T-helper 1 cell treated with Interleukin-12 subunit alpha and Interleukin-12 subunit beta and Interleukin-4 antibody, amounts not matched to agents 30 μg/mL and 1 μg/mL, for 36 hours (primary cell): ENCODE results near the gene NPEPL1.
A peak's percentile ranks its signal among the peaks of the same experiment; 100 is the strongest.

Source experiments
- H3K27ac Mint-ChIP-seq: one replicate; pipeline ENCODE4 v1.8.0; 2021; ENCODE audit warnings: mild to moderate bottlenecking, mixed read lengths
- H3K27me3 Mint-ChIP-seq: one replicate; pipeline ENCODE4 v1.8.0; 2021; ENCODE audit warnings: low read depth, mixed read lengths
- H3K36me3 Mint-ChIP-seq: one replicate; pipeline ENCODE4 v1.8.0; 2021; ENCODE audit warnings: low read depth, mixed read lengths
- H3K4me1 Mint-ChIP-seq: one replicate; pipeline ENCODE4 v1.8.0; 2021; ENCODE audit warnings: low read depth, mixed read lengths
- H3K4me3 Mint-ChIP-seq: one replicate; pipeline ENCODE4 v1.8.0; 2021; ENCODE audit warnings: mild to moderate bottlenecking, moderate library complexity, mixed read lengths
- H3K9me3 Mint-ChIP-seq: one replicate; pipeline ENCODE4 v1.8.0; 2021; ENCODE audit warnings: mixed read lengths

The NPEPL1 gene

GRCh38 chr20:58698741-58699622 is 6.4 kb downstream of the NPEPL1 start:
- Mint-ChIP-seq H3K36me3 (peaks cover 19% of the 10 kb centered on the region), H3K9me3 (no peaks in the 10 kb centered on the region), H3K4me1 (peaks cover 4% of the 10 kb centered on the region), H3K27me3 (no peaks in the 10 kb centered on the region), H3K4me3 (no peak overlapping the region), H3K27ac (no peak overlapping the region)

- H3K27me3 Mint-ChIP-seq = no peaks in the 10 kb centered on the region
- H3K36me3 Mint-ChIP-seq = peaks cover 20% of the 10 kb centered on the region
- peak overlapping the region; percentile 28 for H3K27ac Mint-ChIP-seq
- no peak overlapping the region for H3K4me3 Mint-ChIP-seq
- peaks cover 4% of the 10 kb centered on the region for H3K4me1 Mint-ChIP-seq
- no peaks in the 10 kb centered on the region for H3K9me3 Mint-ChIP-seq
Measured at GRCh38 chr20:58699623-58700107, 7.1 kb downstream of the NPEPL1 start.

DNA sequence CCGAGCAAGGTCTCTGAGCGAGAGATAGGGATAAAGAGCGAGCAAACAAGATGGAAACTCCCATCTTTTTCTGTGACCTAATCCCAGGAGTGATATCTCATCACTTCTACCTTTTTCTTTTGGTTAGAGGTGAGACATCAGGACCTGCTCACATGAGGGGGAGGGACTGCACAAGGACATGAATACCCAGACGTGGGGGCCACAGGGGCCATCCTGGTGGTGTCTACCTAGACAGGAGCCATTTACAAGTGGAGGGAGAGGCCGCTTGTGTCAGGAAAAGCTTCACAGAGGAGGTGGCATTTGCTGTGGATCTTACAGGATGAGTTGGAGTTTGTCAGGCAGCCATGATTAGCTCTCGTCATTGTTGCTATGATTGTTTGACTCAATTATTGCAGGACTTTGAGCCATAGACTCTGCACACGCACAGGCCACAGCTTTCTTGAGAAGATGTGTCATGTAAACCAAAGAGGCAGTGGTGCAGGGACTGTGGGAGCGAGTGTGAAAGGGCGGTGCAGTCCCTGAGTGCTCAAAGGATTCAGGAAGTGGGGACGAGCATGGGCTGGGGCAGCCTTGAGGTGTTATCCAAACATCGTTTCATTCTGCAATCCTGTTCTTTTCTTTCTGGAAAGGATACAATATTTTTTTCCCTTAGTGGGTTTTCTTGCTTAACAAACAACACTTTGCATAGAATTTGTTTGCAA is 7.7 kb downstream of the NPEPL1 start:
- Mint-ChIP-seq H3K27me3 (no peaks in the 10 kb centered on the region), H3K9me3 (no peaks in the 10 kb centered on the region), H3K4me3 (no peak overlapping the region), H3K4me1 (peaks cover 4% of the 10 kb centered on the region), H3K27ac (peak overlapping the region; percentile 28), H3K36me3 (peaks cover 20% of the 10 kb centered on the region)

DNA sequence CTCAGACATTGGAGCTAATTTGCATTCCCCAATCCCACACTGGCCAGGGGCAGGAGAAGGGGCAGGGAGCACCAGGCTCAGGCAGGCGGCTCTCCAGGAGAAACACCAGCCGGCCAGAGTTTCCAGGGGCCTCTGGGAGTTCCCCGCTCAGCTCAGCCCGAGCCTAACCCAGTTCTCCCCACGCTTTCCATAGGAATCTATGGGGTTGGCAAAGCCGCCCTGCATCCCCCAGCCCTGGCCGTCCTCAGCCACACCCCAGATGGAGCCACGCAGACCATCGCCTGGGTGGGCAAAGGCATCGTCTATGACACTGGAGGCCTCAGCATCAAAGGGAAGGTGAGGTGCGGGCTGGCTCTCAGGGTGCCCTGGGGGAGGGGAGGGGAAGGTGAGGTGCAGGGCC is 8.2 kb downstream of the NPEPL1 start:
- Mint-ChIP-seq H3K4me1 (peaks cover 4% of the 10 kb centered on the region), H3K36me3 (peaks cover 20% of the 10 kb centered on the region), H3K4me3 (no peak overlapping the region), H3K27me3 (no peaks in the 10 kb centered on the region), H3K27ac (no peak overlapping the region), H3K9me3 (no peaks in the 10 kb centered on the region)

DNA sequence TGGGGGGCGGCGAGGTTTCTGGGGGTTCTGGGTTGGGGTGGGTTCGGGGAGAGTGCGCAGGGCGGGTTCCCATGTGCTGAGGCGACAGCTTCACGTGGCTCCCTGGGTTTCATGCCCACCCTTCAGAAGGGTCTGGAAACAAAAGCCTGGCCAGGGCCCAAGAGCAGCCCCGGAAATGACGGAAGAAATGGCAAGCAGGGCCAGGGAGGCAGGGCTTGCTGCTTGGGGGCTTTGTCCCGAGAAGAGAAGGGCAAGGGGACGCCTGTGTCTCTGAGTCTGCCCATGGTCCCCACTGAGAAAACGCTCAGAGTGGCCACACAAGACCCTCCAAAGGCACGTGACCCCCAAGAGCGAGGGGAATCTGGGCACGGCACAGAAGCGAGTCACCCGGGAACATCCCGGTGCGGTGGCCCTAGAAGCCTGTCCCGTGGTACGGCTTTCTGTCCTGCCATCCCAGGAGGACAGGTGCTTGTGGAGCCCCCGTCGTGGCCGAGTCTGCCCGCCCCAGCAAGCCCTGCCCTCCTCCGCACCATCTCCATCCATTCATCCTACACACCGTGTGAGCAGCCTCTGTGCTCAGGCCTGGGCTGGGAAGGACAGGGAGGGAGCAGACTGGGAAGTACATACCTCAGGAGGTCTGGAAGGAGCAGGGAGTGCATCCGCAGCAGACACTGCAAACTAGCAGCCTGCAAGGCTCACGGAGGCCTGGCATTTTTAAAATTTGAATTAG is 9.0 kb downstream of the NPEPL1 start:
- Mint-ChIP-seq H3K36me3 (peaks cover 20% of the 10 kb centered on the region), H3K4me3 (no peak overlapping the region), H3K4me1 (peaks cover 4% of the 10 kb centered on the region), H3K27me3 (no peaks in the 10 kb centered on the region), H3K27ac (no peak overlapping the region), H3K9me3 (no peaks in the 10 kb centered on the region)

GRCh38 chr20:58702161-58702510 is 9.5 kb downstream of the NPEPL1 start:
- Mint-ChIP-seq H3K27ac (no peak overlapping the region), H3K36me3 (peaks cover 20% of the 10 kb centered on the region), H3K4me1 (peaks cover 4% of the 10 kb centered on the region), H3K27me3 (no peaks in the 10 kb centered on the region), H3K9me3 (no peaks in the 10 kb centered on the region), H3K4me3 (no peak overlapping the region)

- Mint-ChIP-seq H3K36me3 (peaks cover 16% of the 10 kb centered on the region), H3K27me3 (no peaks in the 10 kb centered on the region), H3K4me1 (peaks cover 4% of the 10 kb centered on the region), H3K9me3 (no peaks in the 10 kb centered on the region), H3K4me3 (no peak overlapping the region), H3K27ac (no peak overlapping the region)
Measured at GRCh38 chr20:58702859-58703648, 10.5 kb downstream of the NPEPL1 start.

GRCh38 chr20:58703765-58704371 is 11.3 kb downstream of the NPEPL1 start:
- Mint-ChIP-seq H3K36me3 (peaks cover 15% of the 10 kb centered on the region), H3K4me3 (no peak overlapping the region), H3K27ac (no peak overlapping the region)

DNA sequence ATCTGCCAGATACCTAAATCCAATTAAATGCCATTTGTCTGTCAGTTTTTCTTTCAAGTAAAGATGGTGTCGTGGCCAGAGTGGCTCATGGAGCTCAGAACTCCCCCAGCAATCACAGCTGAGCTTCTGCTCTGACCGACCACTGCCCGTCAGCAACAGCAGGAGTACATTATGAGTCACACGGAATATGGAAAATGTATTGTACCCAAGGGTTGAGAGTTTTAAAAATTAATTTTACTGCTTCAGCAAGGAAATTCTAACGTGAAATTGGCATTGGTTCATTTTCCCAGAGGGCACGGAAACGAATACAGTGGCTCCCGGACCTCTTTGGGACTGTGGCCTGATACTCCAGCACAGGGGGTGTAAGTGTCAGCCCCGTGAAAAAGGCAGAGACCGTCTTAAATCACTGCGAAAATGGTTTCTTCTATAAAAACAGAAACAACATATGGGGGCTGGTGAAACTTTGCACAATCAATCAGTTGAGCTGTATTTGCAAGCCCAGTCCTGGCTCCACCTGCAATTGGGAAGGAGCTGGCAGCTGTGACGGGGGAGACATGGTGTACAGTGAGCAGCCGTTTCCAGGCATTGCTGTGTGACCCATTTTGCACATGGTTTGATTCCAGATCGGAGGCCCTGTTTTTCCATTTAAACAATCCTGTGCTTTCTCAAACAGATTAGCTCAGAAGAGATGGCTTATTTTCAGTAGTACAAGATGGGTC is 12.8 kb downstream of the NPEPL1 start:
- Mint-ChIP-seq H3K4me3 (no peak overlapping the region), H3K9me3 (no peaks in the 10 kb centered on the region), H3K4me1 (peaks cover under 1% of the 10 kb centered on the region), H3K36me3 (peaks cover 11% of the 10 kb centered on the region), H3K27ac (no peak overlapping the region), H3K27me3 (no peaks in the 10 kb centered on the region)

More at GRCh38 chr20:58703765-58704371, 11.3 kb downstream of the NPEPL1 start:
- Mint-ChIP-seq H3K27me3 (no peaks in the 10 kb centered on the region), H3K4me1 (peaks cover 4% of the 10 kb centered on the region), H3K9me3 (no peaks in the 10 kb centered on the region)

DNA sequence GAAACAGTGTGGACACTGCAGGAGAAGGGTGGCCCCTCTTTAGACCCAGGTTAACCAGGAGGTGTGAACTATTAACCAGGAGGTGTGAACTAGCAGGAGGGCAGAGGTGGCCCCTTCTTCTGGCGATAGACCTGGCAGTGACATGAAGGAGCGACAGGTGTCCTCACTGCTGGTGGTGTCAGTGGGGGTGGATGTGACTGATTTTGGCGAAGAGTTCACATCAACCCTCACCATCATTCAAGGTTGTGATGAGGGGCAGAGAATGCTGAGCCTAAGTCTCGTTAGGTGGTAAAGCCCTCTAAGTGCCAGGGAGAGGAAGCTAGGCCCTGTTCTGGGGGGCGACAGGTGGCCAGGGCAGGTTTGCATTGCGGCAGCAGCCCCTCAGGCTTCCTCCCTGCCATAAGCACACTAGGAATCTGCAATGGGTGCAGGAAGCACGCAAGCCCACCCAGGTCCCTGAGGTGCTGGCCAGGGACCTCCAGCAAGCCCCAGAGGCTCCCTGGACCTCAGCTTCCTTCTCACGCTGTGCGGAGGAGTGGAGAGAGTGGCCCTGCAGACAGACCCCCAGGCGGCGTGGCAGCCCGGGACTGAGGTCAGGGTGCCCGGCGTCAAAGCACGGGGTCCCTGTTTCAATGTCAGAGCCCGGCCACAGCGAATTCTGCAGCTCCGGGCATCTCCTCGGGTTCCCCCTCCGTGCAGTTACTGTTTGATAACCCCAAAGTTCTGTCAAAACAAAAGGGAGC is 13.7 kb downstream of the NPEPL1 start:
- Mint-ChIP-seq H3K4me3 (no peak overlapping the region), H3K27me3 (no peaks in the 10 kb centered on the region), H3K36me3 (peaks cover 11% of the 10 kb centered on the region), H3K27ac (no peak overlapping the region), H3K4me1 (no peaks in the 10 kb centered on the region), H3K9me3 (no peaks in the 10 kb centered on the region)

- Mint-ChIP-seq H3K27ac (no peak overlapping the region), H3K4me1 (no peaks in the 10 kb centered on the region), H3K36me3 (peaks cover 11% of the 10 kb centered on the region), H3K27me3 (no peaks in the 10 kb centered on the region), H3K4me3 (no peak overlapping the region), H3K9me3 (no peaks in the 10 kb centered on the region)
Measured at GRCh38 chr20:58706975-58707681, 14.5 kb downstream of the NPEPL1 start.

GRCh38 chr20:58707770-58708169 is 15.2 kb downstream of the NPEPL1 start:
- Mint-ChIP-seq H3K27ac (no peak overlapping the region), H3K27me3 (no peaks in the 10 kb centered on the region), H3K36me3 (peaks cover 7% of the 10 kb centered on the region), H3K4me1 (no peaks in the 10 kb centered on the region), H3K4me3 (no peak overlapping the region), H3K9me3 (no peaks in the 10 kb centered on the region)
